Measurements from ENCODE around the gene ARID1A.

DNA sequence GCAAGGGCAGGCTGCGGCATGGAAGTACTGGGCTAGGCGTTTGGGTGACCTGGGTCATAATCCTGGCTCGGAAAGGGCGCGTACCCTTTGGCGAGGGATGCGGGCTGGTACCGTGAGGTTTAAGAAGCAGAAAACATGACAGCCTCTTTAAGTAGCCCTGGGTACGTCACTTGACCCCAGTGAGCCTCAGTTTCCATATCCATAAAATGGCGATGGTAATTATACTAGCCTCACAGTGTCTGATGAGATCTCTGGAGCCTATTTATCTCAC lies 92.6 kb downstream of the ARID1A start:
- TF ChIP-seq POLR2A (IDR thresholded peaks at IDR 0.05): no peak
- TF ChIP-seq, protein P1, sequence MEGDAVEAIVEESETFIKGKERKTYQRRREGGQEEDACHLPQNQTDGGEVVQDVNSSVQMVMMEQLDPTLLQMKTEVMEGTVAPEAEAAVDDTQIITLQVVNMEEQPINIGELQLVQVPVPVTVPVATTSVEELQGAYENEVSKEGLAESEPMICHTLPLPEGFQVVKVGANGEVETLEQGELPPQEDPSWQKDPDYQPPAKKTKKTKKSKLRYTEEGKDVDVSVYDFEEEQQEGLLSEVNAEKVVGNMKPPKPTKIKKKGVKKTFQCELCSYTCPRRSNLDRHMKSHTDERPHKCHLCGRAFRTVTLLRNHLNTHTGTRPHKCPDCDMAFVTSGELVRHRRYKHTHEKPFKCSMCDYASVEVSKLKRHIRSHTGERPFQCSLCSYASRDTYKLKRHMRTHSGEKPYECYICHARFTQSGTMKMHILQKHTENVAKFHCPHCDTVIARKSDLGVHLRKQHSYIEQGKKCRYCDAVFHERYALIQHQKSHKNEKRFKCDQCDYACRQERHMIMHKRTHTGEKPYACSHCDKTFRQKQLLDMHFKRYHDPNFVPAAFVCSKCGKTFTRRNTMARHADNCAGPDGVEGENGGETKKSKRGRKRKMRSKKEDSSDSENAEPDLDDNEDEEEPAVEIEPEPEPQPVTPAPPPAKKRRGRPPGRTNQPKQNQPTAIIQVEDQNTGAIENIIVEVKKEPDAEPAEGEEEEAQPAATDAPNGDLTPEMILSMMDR (IDR thresholded peaks at IDR 0.05): no peak
